HepG2 (cell line): ENCODE data around the gene ATG9A. TPM values are rescaled to one million over a fixed set of nuclear protein-coding genes. Genes with fewer than 3 reads are reported as not detected.
A peak's percentile ranks its signal among the peaks of the same experiment; 100 is the strongest.

ENCODE experiments used
- CREM ChIP-seq, 2 experiments: sonication (generic) in 1 of 2; formaldehyde crosslinking in 1 of 2; IDR thresholded peaks; 2 replicates each; pipeline versions ENCODE4 v1.4.0 to v1.6.1; 2016 to 2020; ENCODE audit warnings: antibody characterized with exemption in 1 of 2, mild to moderate bottlenecking in 1 of 2, missing genetic modification reagents in 1 of 2
- FUBP1 ChIP-seq: sonication (generic); formaldehyde crosslinking; IDR thresholded peaks from 2 replicates; pipeline ENCODE4 v1.5.1; 2020; ENCODE audit warnings: missing genetic modification reagents, mild to moderate bottlenecking, borderline replicate concordance
- HOXA9 ChIP-seq: sonication (generic); formaldehyde crosslinking; IDR thresholded peaks from 2 replicates; pipeline ENCODE4 v1.8.1; 2022; ENCODE audit warnings: missing genetic modification reagents, mild to moderate bottlenecking, moderate library complexity, borderline replicate concordance
- KDM5A ChIP-seq: fragments of 200-600 bp; sonication (generic); IDR thresholded peaks from 2 replicates; pipeline ENCODE4 v1.7.0; 2018; ENCODE audit warnings: antibody characterized with exemption, mild to moderate bottlenecking, low read length, borderline replicate concordance
- ZFAT ChIP-seq: sonication (generic); formaldehyde crosslinking; conservative IDR thresholded peaks from 2 replicates; pipeline ENCODE4 v1.8.1; 2023; ENCODE audit warnings: missing genetic modification reagents, inconsistent platforms
- ZHX2 ChIP-seq, 2 experiments: sonication (generic) in 1 of 2; formaldehyde crosslinking in 1 of 2; IDR thresholded peaks; 2 replicates each; pipeline versions ENCODE4 v1.6.1 to v1.9.0; 2014 to 2022; ENCODE audit warnings: antibody characterized with exemption in 1 of 2, borderline replicate concordance in 1 of 2, inconsistent platforms in 1 of 2, low read depth in 1 of 2, missing genetic modification reagents in 1 of 2
- ZNF234 ChIP-seq: sonication (generic); formaldehyde crosslinking; conservative IDR thresholded peaks from 2 replicates; pipeline ENCODE4 v1.5.1; 2020; ENCODE audit warnings: mild to moderate bottlenecking, missing genetic modification reagents
- ZSCAN29 ChIP-seq: sonication (generic); formaldehyde crosslinking; conservative IDR thresholded peaks from 2 replicates; pipeline ENCODE4 v1.4.0; 2020; ENCODE audit warnings: mild to moderate bottlenecking, missing genetic modification reagents
- polyA plus RNA-seq, 8 experiments: library from polyadenylated mRNA; depleted of rRNA in 3 of 8; stranded (reverse) in 7 of 8; unstranded in 1 of 8; fragments of >200 nt; fragmentation: Illumina TruSeq in 4 of 8; extraction: Trizol in 4 of 8; gene quantifications; 2 replicates each; pipeline versions ENCODE4 v1.2.1 to v1.2.3, GENCODE V29; 2011 to 2016; ENCODE audit warnings: low read depth in 4 of 8, missing spikeins in 1 of 8, mixed read lengths in 1 of 8; ENCODE audit not compliant: insufficient read depth in 1 of 8
- total RNA-seq, 5 experiments: library from RNA; depleted of rRNA; stranded (reverse); fragments of >200 nt; fragmentation: Illumina TruSeq; extraction: Trizol; gene quantifications; 2 replicates each; pipeline ENCODE4 v1.2.3, GENCODE V29; 2016; ENCODE audit warnings: low read depth in 1 of 5
- TF ChIP-seq, protein P1 (sequence below): sonication (generic); formaldehyde crosslinking; IDR thresholded peaks from 2 replicates; pipeline ENCODE4 v1.4.0; 2020; ENCODE audit warnings: mild to moderate bottlenecking, low read depth, missing genetic modification reagents
- TF ChIP-seq, protein P2 (sequence below): sonication (generic); formaldehyde crosslinking; IDR thresholded peaks from 2 replicates; pipeline ENCODE4 v1.5.0; 2020; ENCODE audit warnings: mild to moderate bottlenecking, low read depth, missing genetic modification reagents, borderline replicate concordance
- TF ChIP-seq, protein P3 (sequence below): sonication (generic); formaldehyde crosslinking; IDR thresholded peaks from 2 replicates; pipeline ENCODE4; 2020; ENCODE audit warnings: missing genetic modification reagents, mild to moderate bottlenecking, borderline replicate concordance
- TF ChIP-seq, protein P4 (sequence below): sonication (generic); formaldehyde crosslinking; IDR thresholded peaks from 2 replicates; pipeline ENCODE4 v1.8.1; 2023; ENCODE audit warnings: mild to moderate bottlenecking, moderate library complexity, missing genetic modification reagents

Gene ATG9A
- total and polyA plus RNA-seq, 2 of the 13 experiments (the other 11 are each of a cell fraction or from before 2014, with no cell fraction given): 35.0 to 131 TPM

DNA sequence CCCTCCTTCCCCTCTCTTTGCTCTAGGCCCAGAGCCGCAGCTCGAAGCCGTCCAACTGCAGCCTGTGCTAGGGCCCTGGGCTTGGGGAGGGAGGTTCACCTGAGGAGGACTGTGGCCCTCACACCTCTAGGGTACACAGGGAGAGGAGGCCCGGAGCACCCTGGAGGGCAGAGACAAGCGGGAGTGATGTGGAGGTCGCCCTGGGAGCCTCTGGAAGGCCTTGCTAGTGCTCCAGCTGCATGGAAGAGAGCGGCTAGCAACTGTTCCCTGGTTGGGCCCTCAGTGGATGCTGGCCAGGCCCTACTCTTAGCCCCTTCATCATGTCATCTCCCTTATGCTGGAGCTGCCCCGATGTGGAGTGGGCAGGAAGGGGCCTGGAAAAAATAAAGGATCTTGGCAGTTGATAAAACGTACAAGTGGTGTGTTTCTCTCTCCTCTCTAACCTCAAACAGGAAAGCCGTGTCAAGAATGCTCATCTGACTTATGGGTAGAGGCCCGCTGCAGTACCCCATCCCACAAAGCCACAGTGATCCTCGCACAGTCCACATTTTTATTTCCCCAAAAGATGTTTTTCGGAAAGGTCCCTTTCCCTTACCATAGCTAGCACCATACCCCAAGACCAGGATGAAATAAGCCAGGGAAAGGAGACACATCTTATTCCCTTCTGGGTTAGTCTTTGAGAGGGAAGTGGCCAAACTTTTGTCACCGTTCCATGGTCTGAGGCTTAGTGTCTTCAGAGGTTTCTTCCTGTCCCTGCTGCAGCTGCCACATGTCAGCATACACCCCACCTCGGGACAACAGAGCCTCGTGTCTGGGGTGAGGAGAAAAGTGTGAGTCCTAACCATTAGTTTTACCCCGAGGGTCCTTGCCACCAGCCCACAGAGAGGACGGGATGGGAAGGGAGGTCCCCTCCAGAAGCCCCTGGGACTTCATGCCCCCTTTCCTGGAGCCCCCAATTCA lies 19.9 kb downstream of the ATG9A start (continued):
- TF ChIP-seq FUBP1 (CRISPR knock-in tag) (0 out of 2 replicates have a peak, but pooled peaks have one; percentile 29), ZSCAN29 (no peak), CREM (IDR thresholded peaks at IDR 0.05) (no peak), CREM (CRISPR knock-in tag; IDR thresholded peaks at IDR 0.05) (no peak), ZNF234 (no peak), HOXA9 (CRISPR knock-in tag) (peak; percentile 50; the same call in 1 of the 2 replicates), KDM5A (no peak), ZFAT (CRISPR knock-in tag) (no peak), ZHX2 (IDR thresholded peaks at IDR 0.05; ENCODE audit: low read depth) (no peak), ZHX2 (CRISPR knock-in tag; IDR thresholded peaks at IDR 0.05; ENCODE audit: borderline replicate concordance) (no peak)
- TF ChIP-seq, protein P1, sequence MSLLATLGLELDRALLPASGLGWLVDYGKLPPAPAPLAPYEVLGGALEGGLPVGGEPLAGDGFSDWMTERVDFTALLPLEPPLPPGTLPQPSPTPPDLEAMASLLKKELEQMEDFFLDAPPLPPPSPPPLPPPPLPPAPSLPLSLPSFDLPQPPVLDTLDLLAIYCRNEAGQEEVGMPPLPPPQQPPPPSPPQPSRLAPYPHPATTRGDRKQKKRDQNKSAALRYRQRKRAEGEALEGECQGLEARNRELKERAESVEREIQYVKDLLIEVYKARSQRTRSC: no peak
- TF ChIP-seq, protein P2, sequence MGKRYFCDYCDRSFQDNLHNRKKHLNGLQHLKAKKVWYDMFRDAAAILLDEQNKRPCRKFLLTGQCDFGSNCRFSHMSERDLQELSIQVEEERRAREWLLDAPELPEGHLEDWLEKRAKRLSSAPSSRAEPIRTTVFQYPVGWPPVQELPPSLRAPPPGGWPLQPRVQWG: no peak
- TF ChIP-seq, protein P3, sequence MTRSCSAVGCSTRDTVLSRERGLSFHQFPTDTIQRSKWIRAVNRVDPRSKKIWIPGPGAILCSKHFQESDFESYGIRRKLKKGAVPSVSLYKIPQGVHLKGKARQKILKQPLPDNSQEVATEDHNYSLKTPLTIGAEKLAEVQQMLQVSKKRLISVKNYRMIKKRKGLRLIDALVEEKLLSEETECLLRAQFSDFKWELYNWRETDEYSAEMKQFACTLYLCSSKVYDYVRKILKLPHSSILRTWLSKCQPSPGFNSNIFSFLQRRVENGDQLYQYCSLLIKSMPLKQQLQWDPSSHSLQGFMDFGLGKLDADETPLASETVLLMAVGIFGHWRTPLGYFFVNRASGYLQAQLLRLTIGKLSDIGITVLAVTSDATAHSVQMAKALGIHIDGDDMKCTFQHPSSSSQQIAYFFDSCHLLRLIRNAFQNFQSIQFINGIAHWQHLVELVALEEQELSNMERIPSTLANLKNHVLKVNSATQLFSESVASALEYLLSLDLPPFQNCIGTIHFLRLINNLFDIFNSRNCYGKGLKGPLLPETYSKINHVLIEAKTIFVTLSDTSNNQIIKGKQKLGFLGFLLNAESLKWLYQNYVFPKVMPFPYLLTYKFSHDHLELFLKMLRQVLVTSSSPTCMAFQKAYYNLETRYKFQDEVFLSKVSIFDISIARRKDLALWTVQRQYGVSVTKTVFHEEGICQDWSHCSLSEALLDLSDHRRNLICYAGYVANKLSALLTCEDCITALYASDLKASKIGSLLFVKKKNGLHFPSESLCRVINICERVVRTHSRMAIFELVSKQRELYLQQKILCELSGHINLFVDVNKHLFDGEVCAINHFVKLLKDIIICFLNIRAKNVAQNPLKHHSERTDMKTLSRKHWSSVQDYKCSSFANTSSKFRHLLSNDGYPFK: no peak
- TF ChIP-seq, protein P4, sequence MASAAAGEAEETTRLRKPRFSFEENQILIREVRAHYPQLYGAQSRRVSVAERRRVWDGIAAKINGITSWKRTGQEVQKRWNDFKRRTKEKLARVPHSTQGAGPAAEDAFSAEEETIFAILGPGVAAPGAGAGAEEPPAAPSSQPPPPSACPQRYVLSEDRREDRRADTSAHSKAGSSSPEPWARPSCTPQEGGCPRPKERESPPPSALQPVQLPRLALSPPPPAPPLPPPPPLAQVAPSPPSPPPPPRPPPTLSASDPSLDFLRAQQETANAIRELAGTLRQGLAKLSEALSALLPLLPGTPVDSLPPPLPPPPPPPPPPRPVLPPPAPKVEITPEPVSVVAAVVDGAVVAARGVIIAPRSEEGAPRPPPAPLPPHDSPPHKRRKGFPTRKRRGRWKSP (CRISPR knock-in tag): no peak
